SK-N-SH (cell line): Measurements from ENCODE around the gene MLLT6. TPM values are rescaled to one million over a fixed set of nuclear protein-coding genes. Genes with fewer than 3 reads are reported as not detected.

Experiments used
- CTCF ChIA-PET: fragments of 300-600, 350-600 bp; formaldehyde crosslinking; extraction: SDS; loops from one replicate; lab custom pipeline; 2021; lab: Yijun Ruan, JAX
- POLR2A ChIA-PET: fragments of 350-600 bp; sonication (Branson Sonifier 250); formaldehyde crosslinking; extraction: SDS; loops from one replicate; lab custom pipeline; 2020; ENCODE audit warnings: antibody characterized with exemption, inconsistent platforms; lab: Yijun Ruan, JAX
- DNase-seq: peaks from one replicate; pipeline ENCODE4 v3.0.0; 2012
- H2AFZ ChIP-seq: fragments of 200-600 bp; sonication (generic); 2 replicates; pipeline ENCODE4 v1.8.1; 2016; ENCODE audit warnings: antibody characterized with exemption, mild to moderate bottlenecking, low read depth
- H3F3A ChIP-seq: fragments of 200-600 bp; sonication (generic); replicated peaks from 2 replicates; pipeline ENCODE3; 2016; ENCODE audit warnings: antibody characterized with exemption, mild to moderate bottlenecking; ENCODE audit not compliant: insufficient read depth
- H3K27ac ChIP-seq, 2 experiments: fragments of 200-500 bp in 1 of 2; fragments of 200-600 bp in 1 of 2; sonication (Bioruptor generic) in 1 of 2; sonication (generic), shearing (Covaris generic) in 1 of 2; 2 replicates each; pipeline versions ENCODE4 v1.5.1 to v1.6.1; 2014 to 2016; ENCODE audit warnings: low read depth in 2 of 2, inconsistent platforms in 1 of 2, low read length in 1 of 2, mild to moderate bottlenecking in 1 of 2, mixed read lengths in 1 of 2
- H3K27me3 ChIP-seq: fragments of 200-600 bp; sonication (generic), shearing (Covaris generic); 2 replicates; pipeline ENCODE4 v1.6.1; 2016; ENCODE audit warnings: mixed run types; ENCODE audit not compliant: insufficient read depth
- H3K36me3 ChIP-seq, 2 experiments: fragments of 200-500 bp in 1 of 2; fragments of 200-600 bp in 1 of 2; sonication (Bioruptor generic) in 1 of 2; sonication (generic) in 1 of 2; replicated peaks in 1 of 2; 2 replicates each; pipeline versions ENCODE3 to v1.5.1; 2014 to 2016; ENCODE audit warnings: low read length in 1 of 2, mild to moderate bottlenecking in 1 of 2; ENCODE audit not compliant: insufficient read depth in 2 of 2, control insufficient read depth in 1 of 2
- H3K4me1 ChIP-seq, 2 experiments: fragments of 200-500 bp in 1 of 2; fragments of 200-600 bp in 1 of 2; sonication (Bioruptor generic) in 1 of 2; sonication (generic), shearing (Covaris generic) in 1 of 2; 2 replicates each; pipeline versions ENCODE4 v1.5.1 to v1.6.1; 2014 to 2016; ENCODE audit warnings: low read depth in 1 of 2, low read length in 1 of 2, mixed run types in 1 of 2; ENCODE audit not compliant: insufficient read depth in 2 of 2, control insufficient read depth in 1 of 2
- H3K4me2 ChIP-seq: fragments of 200-600 bp; sonication (generic), shearing (Covaris generic); 2 replicates; pipeline ENCODE4 v1.6.1; 2017; ENCODE audit warnings: mixed run types
- H3K4me3 ChIP-seq, 2 experiments: fragments of 200-500 bp in 1 of 2; fragments of 200-600 bp in 1 of 2; sonication (Bioruptor generic) in 1 of 2; sonication (generic), shearing (Covaris generic) in 1 of 2; 2 replicates each; pipeline versions ENCODE4 v1.5.1 to v1.8.1; 2014 to 2016; ENCODE audit warnings: low read depth in 2 of 2, inconsistent platforms in 1 of 2, low read length in 1 of 2, mild to moderate bottlenecking in 1 of 2, mixed read lengths in 1 of 2, moderate library complexity in 1 of 2
- H3K79me2 ChIP-seq: fragments of 200-600 bp; sonication (generic); 2 replicates; pipeline ENCODE4 v1.8.1; 2017; ENCODE audit warnings: mild to moderate bottlenecking; ENCODE audit not compliant: insufficient read depth
- H3K9ac ChIP-seq: fragments of 200-600 bp; sonication (generic); 2 replicates; pipeline ENCODE4 v1.6.1; 2017; ENCODE audit warnings: mixed run types
- H3K9me2 ChIP-seq: fragments of 200-600 bp; sonication (generic); 2 replicates; pipeline ENCODE4 v1.6.1; 2017; ENCODE audit warnings: mixed run types
- H3K9me3 ChIP-seq: fragments of 200-600 bp; sonication (generic); 2 replicates; pipeline ENCODE4 v1.6.1; 2017; ENCODE audit warnings: mixed run types, mild to moderate bottlenecking, moderate library complexity
- H4K20me1 ChIP-seq: fragments of 200-600 bp; sonication (generic); 2 replicates; pipeline ENCODE4 v1.6.1; 2017; ENCODE audit warnings: mild to moderate bottlenecking, mixed run types; ENCODE audit not compliant: insufficient read depth
- ELF1 ChIP-seq: IDR thresholded peaks from 2 replicates; pipeline ENCODE4 v1.4.0; 2012
- MEF2A ChIP-seq: IDR thresholded peaks from 2 replicates; pipeline ENCODE4 v1.4.0; 2012; ENCODE audit warnings: low read depth, borderline replicate concordance
- MXI1 ChIP-seq: IDR thresholded peaks from 2 replicates; pipeline ENCODE4 v1.6.1; 2012; ENCODE audit warnings: mild to moderate bottlenecking, low read depth, low read length, improper control_type of control experiment
- NFIC ChIP-seq: IDR thresholded peaks from 2 replicates; pipeline ENCODE4 v1.4.0; 2012; ENCODE audit warnings: borderline replicate concordance
- RXRA ChIP-seq: IDR thresholded peaks from 2 replicates; pipeline ENCODE4 v1.4.0; 2012; ENCODE audit warnings: low read depth, mild to moderate bottlenecking, borderline replicate concordance
- WGBS: methylation state at CpG from one replicate; pipeline ENCODE4 v1.1.6; 2017; ENCODE audit warnings: low lambda C conversion rate; 5-methylcytosine and 5-hydroxymethylcytosine counted together
- polyA plus RNA-seq, 3 experiments: library from polyadenylated mRNA; depleted of rRNA; stranded (reverse); fragments of >200 nt; gene quantifications; 2 replicates each; pipeline ENCODE4 v1.2.3, GENCODE V29; 2012
- TF ChIP-seq, protein P1 (sequence below): IDR thresholded peaks from 2 replicates; pipeline ENCODE4 v1.4.0; 2012; ENCODE audit warnings: low read depth, borderline replicate concordance
- TF ChIP-seq, protein P2 (sequence below): IDR thresholded peaks from 2 replicates; pipeline ENCODE4 v1.4.0; 2012; ENCODE audit warnings: low read depth, borderline replicate concordance
- TF ChIP-seq, protein P3 (sequence below): IDR thresholded peaks from 2 replicates; pipeline ENCODE4 v1.4.0; 2012; ENCODE audit warnings: low read depth

Gene MLLT6
- polyA plus RNA-seq, 1 of the 3 experiments (the other 2 are of a cell fraction), result 41.5 TPM

DNA sequence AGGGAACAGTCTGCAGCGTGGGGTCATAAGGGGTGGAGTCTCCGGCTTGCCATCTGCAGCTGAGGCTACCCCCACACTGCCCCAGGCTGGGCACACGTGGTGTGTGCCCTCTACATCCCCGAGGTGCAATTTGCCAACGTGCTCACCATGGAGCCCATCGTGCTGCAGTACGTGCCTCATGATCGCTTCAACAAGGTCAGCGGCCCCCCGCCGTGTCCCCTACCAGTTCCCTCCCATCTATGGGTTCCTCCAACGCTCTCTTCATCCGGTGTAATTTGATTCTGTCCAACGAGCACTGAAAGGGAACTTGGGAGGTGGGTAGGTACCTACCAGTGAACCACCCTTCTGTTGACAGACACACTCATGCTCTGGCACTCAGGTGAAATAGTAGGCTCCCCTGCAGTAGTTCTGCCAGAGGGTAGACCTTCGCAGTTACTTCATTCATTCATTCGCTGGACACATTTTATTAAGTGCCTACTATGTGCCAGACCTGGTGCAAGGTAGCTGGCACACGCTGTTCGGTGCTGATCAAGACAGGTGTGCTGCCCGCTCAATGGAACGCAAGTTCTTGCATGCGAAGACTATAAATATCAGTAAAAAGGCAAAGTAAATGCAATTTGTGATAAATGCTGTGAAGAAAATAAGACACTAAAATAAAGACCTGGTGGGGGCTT lies 2.7 kb downstream of the MLLT6 start (continued):
- TF ChIP-seq, protein P1, sequence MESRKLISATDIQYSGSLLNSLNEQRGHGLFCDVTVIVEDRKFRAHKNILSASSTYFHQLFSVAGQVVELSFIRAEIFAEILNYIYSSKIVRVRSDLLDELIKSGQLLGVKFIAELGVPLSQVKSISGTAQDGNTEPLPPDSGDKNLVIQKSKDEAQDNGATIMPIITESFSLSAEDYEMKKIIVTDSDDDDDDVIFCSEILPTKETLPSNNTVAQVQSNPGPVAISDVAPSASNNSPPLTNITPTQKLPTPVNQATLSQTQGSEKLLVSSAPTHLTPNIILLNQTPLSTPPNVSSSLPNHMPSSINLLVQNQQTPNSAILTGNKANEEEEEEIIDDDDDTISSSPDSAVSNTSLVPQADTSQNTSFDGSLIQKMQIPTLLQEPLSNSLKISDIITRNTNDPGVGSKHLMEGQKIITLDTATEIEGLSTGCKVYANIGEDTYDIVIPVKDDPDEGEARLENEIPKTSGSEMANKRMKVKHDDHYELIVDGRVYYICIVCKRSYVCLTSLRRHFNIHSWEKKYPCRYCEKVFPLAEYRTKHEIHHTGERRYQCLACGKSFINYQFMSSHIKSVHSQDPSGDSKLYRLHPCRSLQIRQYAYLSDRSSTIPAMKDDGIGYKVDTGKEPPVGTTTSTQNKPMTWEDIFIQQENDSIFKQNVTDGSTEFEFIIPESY, result no peak

DNA sequence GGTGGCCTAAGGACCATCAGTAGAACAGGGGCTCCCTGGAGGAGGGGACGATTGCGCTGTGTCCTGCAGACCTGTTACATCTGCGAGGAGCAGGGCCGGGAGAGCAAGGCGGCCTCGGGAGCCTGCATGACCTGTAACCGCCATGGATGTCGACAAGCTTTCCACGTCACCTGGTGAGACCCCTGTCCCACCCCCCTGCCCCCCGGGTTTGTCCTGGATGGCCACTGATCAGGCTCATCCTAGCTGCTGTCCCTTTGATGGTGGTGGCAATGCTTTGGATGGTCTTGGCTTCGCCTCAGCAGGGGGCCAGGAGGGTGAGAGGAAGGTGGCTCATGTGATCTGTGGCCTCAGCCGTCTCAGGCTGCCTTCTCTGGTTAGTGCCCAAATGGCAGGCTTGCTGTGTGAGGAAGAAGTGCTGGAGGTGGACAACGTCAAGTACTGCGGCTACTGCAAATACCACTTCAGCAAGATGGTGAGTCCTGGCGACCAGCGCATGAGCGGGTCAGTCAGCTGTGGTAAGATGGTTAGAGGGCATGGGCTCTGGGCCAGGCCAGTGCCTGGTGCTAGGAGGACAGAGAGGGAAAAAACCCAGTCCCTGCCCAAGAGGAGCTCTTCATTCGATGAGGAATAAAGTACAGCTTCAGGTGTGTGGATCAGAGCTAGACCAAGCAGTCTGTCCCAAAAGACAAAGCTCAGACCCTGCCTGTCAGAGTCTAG lies 4.2 kb downstream of the MLLT6 start:
- peaks cover 6 to 21% of the 10 kb centered on the region in 2 experiments; a peak in 2 of 4 replicates for H3K4me1 ChIP-seq
- H4K20me1 ChIP-seq, result peaks cover 9% of the 10 kb centered on the region; the same call in 1 of the 2 replicates
- DNase-seq, result no peak
- POLR2A ChIA-PET, result no interaction called here
- H3K9me3 ChIP-seq, result no peaks in the 10 kb centered on the region
- H3K36me3 ChIP-seq, result peaks cover 16 to 53% of the 10 kb centered on the region in 2 experiments
- no peak overlapping the region for H3K9ac ChIP-seq
- CTCF ChIA-PET, result interaction anchor here (0.9 to 3.1 kb wide), 4 partner anchors 15 to 41 kb away, joined by 3 to 15 read pairs (median 6); no protein-coding TSS in a partner anchor
- peaks cover 41% of the 10 kb centered on the region; the same call in 1 of the 2 replicates for H3K79me2 ChIP-seq
- H3K4me2 ChIP-seq, result no peak overlapping the region
- H3F3A ChIP-seq, result peaks cover 7% of the 10 kb centered on the region
- no peaks in the 10 kb centered on the region for H3K27me3 ChIP-seq
- H3K9me2 ChIP-seq, result no peaks in the 10 kb centered on the region
- H2AFZ ChIP-seq, result no peak overlapping the region
- 96% methylated on average over 13 of the region's 18 CpGs for WGBS
- H3K4me3 ChIP-seq, result no peak overlapping the region
- no peak overlapping the region; a peak in 1 of 4 replicates for H3K27ac ChIP-seq
- TF ChIP-seq RXRA (no peak), MEF2A (no peak), NFIC (no peak), MXI1 (no peak), ELF1 (no peak)
- TF ChIP-seq, protein P2, sequence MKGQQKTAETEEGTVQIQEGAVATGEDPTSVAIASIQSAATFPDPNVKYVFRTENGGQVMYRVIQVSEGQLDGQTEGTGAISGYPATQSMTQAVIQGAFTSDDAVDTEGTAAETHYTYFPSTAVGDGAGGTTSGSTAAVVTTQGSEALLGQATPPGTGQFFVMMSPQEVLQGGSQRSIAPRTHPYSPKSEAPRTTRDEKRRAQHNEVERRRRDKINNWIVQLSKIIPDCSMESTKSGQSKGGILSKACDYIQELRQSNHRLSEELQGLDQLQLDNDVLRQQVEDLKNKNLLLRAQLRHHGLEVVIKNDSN, result no peak
- TF ChIP-seq, protein P3, sequence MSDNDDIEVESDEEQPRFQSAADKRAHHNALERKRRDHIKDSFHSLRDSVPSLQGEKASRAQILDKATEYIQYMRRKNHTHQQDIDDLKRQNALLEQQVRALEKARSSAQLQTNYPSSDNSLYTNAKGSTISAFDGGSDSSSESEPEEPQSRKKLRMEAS, result no peak
